MCF 10A (cell line): ENCODE data around the gene TSNAX. TPM values are rescaled to one million over a fixed set of nuclear protein-coding genes. Genes with fewer than 3 reads are reported as not detected.

Source experiments
- BruUV-seq: library from RNA; stranded (reverse); fragments of 400-500 nt; replicated peaks from 2 replicates; lab custom pipeline; 2021; lab: Mats Ljungman, UMichigan
- CTCF ChIA-PET: fragments of 300-600 bp; sonication (Branson Sonifier 250); formaldehyde crosslinking; extraction: SDS; loops from one replicate; lab custom pipeline; 2021; ENCODE audit warnings: antibody characterized with exemption, inconsistent platforms; lab: Yijun Ruan, JAX
- POLR2A ChIA-PET: fragments of 300-600, 350-650 bp; sonication (Branson Sonifier 250); formaldehyde crosslinking; extraction: SDS; loops from one replicate; lab custom pipeline; 2020; ENCODE audit warnings: antibody characterized with exemption, inconsistent platforms; lab: Yijun Ruan, JAX
- DNase-seq: peaks from one replicate; pipeline ENCODE4 v3.0.0-alpha.2; 2018; ENCODE audit not compliant: unreplicated experiment
- H3K27ac Mint-ChIP-seq: one replicate; pipeline ENCODE4 v1.8.0; 2022; ENCODE audit warnings: mild to moderate bottlenecking, low read depth, mixed read lengths; ENCODE audit not compliant: unreplicated experiment
- H3K27me3 Mint-ChIP-seq: one replicate; pipeline ENCODE4 v1.8.0; 2022; ENCODE audit warnings: mixed read lengths; ENCODE audit not compliant: insufficient read depth, unreplicated experiment
- H3K36me3 Mint-ChIP-seq: one replicate; pipeline ENCODE4 v1.8.0; 2022; ENCODE audit warnings: mild to moderate bottlenecking, moderate library complexity, mixed read lengths; ENCODE audit not compliant: insufficient read depth, unreplicated experiment
- H3K4me1 Mint-ChIP-seq: one replicate; pipeline ENCODE4 v1.8.0; 2022; ENCODE audit warnings: mixed read lengths; ENCODE audit not compliant: insufficient read depth, unreplicated experiment
- H3K4me3 Mint-ChIP-seq: one replicate; pipeline ENCODE4 v1.8.0; 2022; ENCODE audit warnings: mild to moderate bottlenecking, moderate library complexity, mixed read lengths; ENCODE audit not compliant: unreplicated experiment
- H3K9me3 Mint-ChIP-seq: one replicate; pipeline ENCODE4 v1.8.0; 2022; ENCODE audit warnings: mixed read lengths; ENCODE audit not compliant: unreplicated experiment
- CTCF ChIP-seq: fragments of 200-600 bp; IDR thresholded peaks from one replicate; pipeline ENCODE4 v1.8.0; 2022; ENCODE audit warnings: antibody characterized with exemption, mild to moderate bottlenecking; ENCODE audit not compliant: unreplicated experiment
- intact Hi-C: fragments of 100-400 bp; cut with micrococcal nuclease; formaldehyde crosslinking; loops from 2 replicates; pipeline ENCODE4 v1.14.1; 2022
- total RNA-seq: library from RNA; stranded (reverse); gene quantifications from 2 replicates; pipeline ENCODE4 v1.2.3, GENCODE V29; 2022

TSNAX gene
- total RNA-seq, 1 experiment from 2014 or later, result 79.0 TPM

- Mint-ChIP-seq H3K27me3 (no peaks in the 10 kb centered on the region), H3K9me3 (peaks cover 12% of the 10 kb centered on the region), H3K27ac (no peak overlapping the region), H3K4me1 (peaks cover 18% of the 10 kb centered on the region), H3K36me3 (peaks cover 78% of the 10 kb centered on the region), H3K4me3 (no peak overlapping the region)
- CTCF ChIA-PET, result interaction anchor here (0.7 to 2.1 kb wide), 4 partner anchors 11 to 219 kb away, joined by 3 to 7 read pairs (median 3); no protein-coding TSS in a partner anchor
- intact Hi-C loops, result no loop called here
- no peak for DNase-seq
- POLR2A ChIA-PET, result interaction anchor here (1.6 to 2.4 kb wide), 4 partner anchors 8 to 295 kb away, joined by 3 to 15 read pairs (median 6); partner anchors contain the start of gene TSNAX
- no TSS peak for BruUV-seq
- no peak for TF ChIP-seq CTCF
Measured at GRCh38 chr1:231536099-231536498, 7.6 kb downstream of the TSNAX start.

- DNase-seq, result no peak
- intact Hi-C loops, result no loop called here
- H3K27me3 Mint-ChIP-seq, result no peaks in the 10 kb centered on the region
- H3K27ac Mint-ChIP-seq, result no peak overlapping the region
- ChIA-PET POLR2A (interaction anchor here (0.6 to 1.5 kb wide), 6 partner anchors 12 to 299 kb away, joined by 3 to 9 read pairs (median 4); partner anchors contain the start of gene TSNAX), CTCF (interaction anchor here (0.6 to 1.7 kb wide), 4 partner anchors 10 to 1135 kb away, joined by 3 to 6 read pairs (median 4); no protein-coding TSS in a partner anchor)
- H3K9me3 Mint-ChIP-seq, result peaks cover 19% of the 10 kb centered on the region
- H3K4me3 Mint-ChIP-seq, result no peak overlapping the region
- H3K4me1 Mint-ChIP-seq, result no peaks in the 10 kb centered on the region
- H3K36me3 Mint-ChIP-seq, result peaks cover 79% of the 10 kb centered on the region
- no peak for TF ChIP-seq CTCF
- BruUV-seq, result no TSS peak
Measured at GRCh38 chr1:231540847-231541246, 12.4 kb downstream of the TSNAX start.

DNA sequence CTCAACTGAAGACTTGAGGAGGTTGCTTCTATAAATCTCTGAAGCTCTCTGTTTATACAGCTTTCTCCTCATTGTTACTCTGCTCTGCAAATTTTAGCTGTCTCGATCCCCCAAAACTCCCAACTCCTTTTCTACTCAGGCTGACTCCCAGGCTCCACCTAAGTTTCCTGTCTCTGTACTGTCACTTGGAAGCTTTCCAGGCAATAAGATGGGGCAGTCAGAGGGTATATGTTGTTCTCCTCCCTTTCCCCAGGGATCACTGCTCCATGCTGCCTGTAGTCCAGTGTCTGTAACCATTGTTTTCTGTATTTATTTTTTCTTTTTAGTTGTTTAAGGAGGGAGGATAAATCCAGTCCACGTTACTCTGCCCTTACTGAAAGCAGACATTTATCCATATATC, 13.4 kb downstream of the TSNAX start:
- no peak overlapping the region for H3K27ac Mint-ChIP-seq
- intact Hi-C loops, result no loop called here
- no peaks in the 10 kb centered on the region for H3K27me3 Mint-ChIP-seq
- POLR2A ChIA-PET, result interaction anchor here (0.6 to 1.5 kb wide), 2 partner anchors 12 to 184 kb away, joined by 4 to 5 read pairs; no protein-coding TSS in a partner anchor
- no peaks in the 10 kb centered on the region for H3K4me1 Mint-ChIP-seq
- no peak for DNase-seq
- no peak for TF ChIP-seq CTCF
- BruUV-seq, result no TSS peak
- H3K36me3 Mint-ChIP-seq, result peaks cover 82% of the 10 kb centered on the region
- H3K9me3 Mint-ChIP-seq, result peaks cover 19% of the 10 kb centered on the region
- CTCF ChIA-PET, result no interaction called here
- no peak overlapping the region for H3K4me3 Mint-ChIP-seq

DNA sequence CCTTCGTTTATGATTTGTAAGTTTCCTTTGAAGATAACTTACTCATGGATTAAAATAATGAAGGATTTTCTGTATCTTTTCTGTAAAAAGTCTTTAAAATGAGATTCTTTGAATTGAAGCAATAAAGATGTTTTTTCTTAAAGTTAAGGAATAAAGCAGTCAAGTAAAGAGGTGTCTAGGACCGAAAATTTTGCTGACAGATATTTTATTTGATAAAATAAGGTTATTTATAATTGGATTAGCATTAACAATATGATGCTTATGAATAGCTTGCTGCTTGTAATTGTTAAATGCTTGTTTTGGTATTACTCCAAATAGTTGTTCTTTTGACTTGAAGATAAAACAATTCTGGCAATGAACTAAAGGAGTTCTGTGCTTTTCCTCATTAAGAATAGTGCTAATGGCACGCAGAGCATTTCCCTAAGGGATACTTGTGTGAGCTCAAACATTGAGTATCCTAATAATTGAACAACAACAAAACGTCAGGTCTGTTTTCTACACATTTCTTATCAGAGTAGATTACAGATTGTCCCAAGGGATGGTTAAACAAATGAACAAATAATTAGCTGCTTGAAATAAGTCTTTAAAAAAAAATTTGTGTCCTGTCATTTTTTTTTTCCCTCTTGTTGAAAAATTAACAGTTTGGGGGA, 16.6 kb downstream of the TSNAX start:
- TF ChIP-seq CTCF, result no peak
- Mint-ChIP-seq H3K9me3 (peaks cover 12% of the 10 kb centered on the region), H3K4me1 (peaks cover 3% of the 10 kb centered on the region), H3K27me3 (no peaks in the 10 kb centered on the region), H3K36me3 (peaks cover 61% of the 10 kb centered on the region), H3K4me3 (no peak overlapping the region), H3K27ac (no peak overlapping the region)
- intact Hi-C loops, result no loop called here
- ChIA-PET POLR2A (interaction anchor here (0.5 to 1.0 kb wide), 7 partner anchors 8 to 179 kb away, joined by 3 to 5 read pairs (median 4); no protein-coding TSS in a partner anchor), CTCF (interaction anchor here (0.7 to 1.8 kb wide), 3 partner anchors 13 to 78 kb away, joined by 3 to 7 read pairs (median 3); no protein-coding TSS in a partner anchor)
- no TSS peak for BruUV-seq
- DNase-seq, result no peak
